GM12874 (cell line): Measurements from ENCODE around the gene LSM14B.

Experiments used
- CTCF ChIP-seq: IDR thresholded peaks from 2 replicates; pipeline ENCODE4 v1.5.1; 2011; ENCODE audit warnings: low read depth, mild to moderate bottlenecking, control low read depth, low read length, moderate library complexity; ENCODE audit not compliant: insufficient read depth

LSM14B gene

GRCh38 chr20:62163986-62164762 lies 41.9 kb downstream of the LSM14B start:
- TF ChIP-seq CTCF: no peak

DNA sequence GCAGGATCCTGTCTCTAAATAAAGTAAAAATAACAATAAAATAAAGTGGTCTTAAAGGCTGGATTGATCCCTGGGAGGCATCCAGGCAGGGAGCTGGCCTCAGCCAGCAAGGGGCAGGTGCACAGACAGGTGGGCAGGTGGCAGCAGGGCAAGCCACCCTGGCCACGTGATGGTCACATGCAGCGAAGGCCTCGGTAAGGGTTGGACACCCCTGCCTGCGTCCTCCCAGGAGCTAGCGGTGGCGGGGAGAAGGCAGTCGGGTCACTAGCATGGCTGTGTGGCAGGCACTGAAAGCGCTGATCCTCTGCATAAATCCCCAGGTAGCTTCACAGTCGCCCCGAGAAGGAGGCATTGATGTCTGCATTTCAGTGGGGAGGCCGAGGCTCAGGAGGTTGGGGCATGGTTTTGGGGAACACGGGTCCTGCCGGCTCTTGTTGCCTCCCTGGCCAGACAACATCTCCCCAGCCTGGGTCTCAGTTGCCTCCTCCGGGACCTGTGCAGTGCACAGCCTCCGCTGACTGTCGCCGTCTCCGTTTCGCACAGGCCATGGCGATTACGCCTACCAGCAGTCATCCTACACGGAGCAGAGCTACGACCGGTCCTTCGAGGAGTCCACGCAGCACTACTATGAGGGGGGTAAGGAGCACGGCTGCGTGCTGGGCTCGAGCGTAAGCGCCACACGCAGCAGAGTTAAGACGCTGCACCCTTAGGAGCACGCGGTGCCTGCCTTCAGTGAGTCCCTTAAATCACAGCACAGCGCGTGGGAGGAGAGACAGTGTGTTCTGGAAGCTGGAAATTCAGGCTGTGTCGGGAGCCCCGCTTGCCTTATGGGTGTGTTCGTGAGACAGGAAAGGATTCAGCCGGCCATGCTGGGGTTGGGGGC lies 42.8 kb downstream of the LSM14B start:
- no peak for TF ChIP-seq CTCF

GRCh38 chr20:62165762-62166399 lies 43.6 kb downstream of the LSM14B start:
- no peak for TF ChIP-seq CTCF

- no peak for TF ChIP-seq CTCF
Measured at GRCh38 chr20:62167474-62167873, 45.2 kb downstream of the LSM14B start.

- TF ChIP-seq CTCF: no peak
Measured at GRCh38 chr20:62168061-62168460, 45.8 kb downstream of the LSM14B start.

DNA sequence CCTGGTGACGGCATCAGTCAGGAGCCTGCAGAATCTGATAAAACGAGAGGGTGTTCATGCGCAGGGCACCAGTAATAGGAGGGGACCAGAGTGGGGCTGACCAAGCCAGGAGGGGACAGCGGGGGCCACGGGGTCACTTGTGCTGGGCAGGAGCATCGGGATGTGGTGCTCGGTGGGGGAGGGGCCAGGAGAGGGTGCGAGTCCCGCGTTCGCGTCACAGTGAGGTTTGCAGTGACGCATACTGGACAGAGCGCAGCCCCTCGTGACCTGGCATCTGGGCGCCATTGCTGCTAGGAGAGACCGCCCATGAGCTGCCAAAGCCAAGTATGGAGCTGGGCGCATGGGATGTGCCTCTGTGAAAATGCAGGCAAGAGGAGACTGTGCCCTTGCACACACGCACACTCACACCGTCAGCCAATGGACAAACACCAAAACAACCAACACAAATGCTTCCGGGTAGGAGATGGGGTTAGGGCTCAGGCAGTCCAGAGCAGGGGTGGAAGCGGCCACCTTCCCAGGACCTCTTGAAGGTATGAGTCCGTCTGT lies 46.7 kb downstream of the LSM14B start:
- TF ChIP-seq CTCF: no peak

DNA sequence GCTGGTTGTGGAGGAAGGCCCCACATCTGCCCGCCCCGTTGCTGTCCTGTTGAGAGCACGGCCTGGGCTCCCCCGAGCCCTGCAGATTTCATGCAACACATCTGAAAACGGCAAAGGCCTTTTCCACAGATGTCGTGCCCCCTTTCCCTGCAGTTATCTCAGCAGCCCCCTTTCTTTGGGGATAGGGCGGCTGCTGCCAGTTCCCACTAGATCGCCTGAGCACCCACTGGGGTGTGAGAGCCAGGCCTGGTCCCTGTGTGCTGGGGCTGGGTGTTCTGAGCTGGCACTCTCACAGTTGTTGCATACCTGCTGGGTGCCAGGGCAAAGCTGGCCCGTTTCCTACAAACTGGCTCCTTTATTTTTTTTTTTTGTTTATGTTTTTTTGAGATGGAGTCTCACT lies 48.3 kb downstream of the LSM14B start:
- no peak for TF ChIP-seq CTCF
